Activated CD4-positive, alpha-beta T cell treated with anti-CD3 and anti-CD28 coated beads for 4 hours (primary cell): ENCODE measurements around the gene RPL36AL.

Experiments
- DNase-seq, 2 donors: peaks; one replicate each; pipeline ENCODE4 v3.0.0-alpha.2; 2020

The RPL36AL gene

DNA sequence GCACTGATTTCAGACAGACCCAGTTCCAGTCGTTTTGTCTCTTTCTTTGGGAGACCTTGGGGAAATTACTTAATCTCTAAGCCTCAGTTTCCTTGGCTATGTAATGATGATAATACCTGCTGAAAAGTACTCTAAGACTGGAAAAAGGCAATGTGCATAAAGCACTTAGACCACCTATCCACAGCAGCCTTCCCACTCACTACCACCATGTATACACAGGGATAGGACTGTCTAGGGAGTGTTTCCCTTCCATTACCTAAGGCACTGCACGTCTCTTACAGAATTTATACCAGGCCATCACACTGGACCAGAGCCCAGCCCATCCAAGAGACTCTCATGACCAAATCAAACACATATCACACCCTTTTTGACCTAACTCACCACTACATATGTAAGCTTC is 40.6 kb downstream of the RPL36AL start:
- DNase-seq: no peak

DNA sequence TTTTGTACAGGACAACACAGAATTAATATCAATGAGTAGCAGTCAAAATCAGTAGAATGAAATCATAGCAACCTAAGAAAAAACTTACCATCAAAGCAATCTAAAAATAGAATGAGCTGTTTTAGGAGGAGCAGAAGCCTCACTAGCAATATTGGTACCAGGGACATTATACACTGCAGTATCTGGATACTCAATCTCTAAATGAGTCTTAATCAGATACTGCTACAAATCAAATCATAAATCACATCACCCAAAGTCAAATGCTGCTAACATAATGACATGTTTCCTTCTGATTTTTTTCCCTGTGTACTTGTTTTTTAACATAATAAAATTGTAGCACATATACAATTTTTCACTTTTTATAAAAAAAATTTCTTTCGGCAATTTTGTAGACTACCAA is 42.3 kb downstream of the RPL36AL start:
- no peak for DNase-seq

DNA sequence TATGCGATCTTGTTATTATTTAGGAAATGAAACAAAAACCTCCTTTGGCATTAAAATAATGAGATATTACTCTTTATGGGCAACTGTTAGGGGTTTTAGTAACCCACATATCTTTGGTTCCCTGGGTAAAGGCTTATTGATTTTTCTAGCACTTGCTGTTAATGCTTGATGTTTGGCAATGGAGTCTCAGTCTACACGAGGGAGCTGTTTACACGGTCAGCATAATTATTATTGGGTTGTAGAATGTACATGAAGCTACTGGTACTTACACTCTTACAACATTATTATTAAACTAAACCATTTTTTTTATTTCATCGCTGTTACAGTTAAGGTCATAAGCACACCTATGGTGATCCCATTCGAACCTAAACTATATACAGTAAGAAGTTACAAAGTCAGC is 46.4 kb downstream of the RPL36AL start:
- no peak for DNase-seq

DNA sequence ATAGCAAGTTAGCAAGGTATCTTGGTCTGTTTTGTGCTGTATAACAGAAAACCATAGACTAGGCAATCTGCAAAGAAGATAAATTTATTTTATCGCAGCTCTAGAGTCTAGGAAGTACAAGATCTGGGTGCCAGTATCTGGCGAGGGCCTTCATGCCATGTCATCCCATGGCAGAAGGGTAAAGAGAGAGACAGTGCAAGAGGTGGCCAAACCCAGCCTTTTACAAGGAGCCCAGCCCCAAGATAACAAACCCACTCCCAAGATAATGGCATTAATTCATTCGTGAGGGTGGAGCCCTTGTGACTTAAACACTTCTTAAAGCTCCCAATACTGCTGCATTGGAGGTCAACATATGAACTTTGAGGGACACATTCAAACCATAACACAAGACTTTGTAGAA is 51.1 kb downstream of the RPL36AL start:
- DNase-seq: no peak
